IMR-90 (cell line): Measurements from ENCODE around the gene TTC28. TPM values are rescaled to one million over a fixed set of nuclear protein-coding genes. Genes with fewer than 3 reads are reported as not detected.

Experiments
- ATAC-seq: fragments of 200-7000 bp; cut with Tn5 transposase; 2 replicates; pipeline ENCODE4 v1.9.1; 2020; ENCODE audit warnings: low read depth, mild to moderate bottlenecking, moderate library complexity
- BruUV-seq: library from RNA; stranded (reverse); fragments of 400-500 nt; replicated peaks from 2 replicates; lab custom pipeline; 2021; lab: Mats Ljungman, UMichigan
- CTCF ChIA-PET: fragments of 300-600 bp; formaldehyde crosslinking; extraction: SDS; loops from one replicate; lab custom pipeline; 2021; ENCODE audit warnings: antibody characterized with exemption; lab: Yijun Ruan, JAX
- POLR2A ChIA-PET: fragments of 300-600 bp; sonication (Branson Sonifier 250); formaldehyde crosslinking; loops from one replicate; lab custom pipeline; 2022; ENCODE audit warnings: antibody characterized with exemption; ENCODE audit not compliant: unreplicated experiment; lab: Charles Lee
- DNase-seq: peaks from one replicate; pipeline ENCODE4 v3.0.0; 2013
- H2AFZ ChIP-seq: replicated peaks from 2 replicates; pipeline ENCODE3; 2013; ENCODE audit warnings: low read length, mild to moderate bottlenecking; ENCODE audit not compliant: poor library complexity
- H2AK5ac ChIP-seq: 2 replicates; pipeline ENCODE4 v1.6.1; 2013; ENCODE audit warnings: low read depth, low read length, inconsistent platforms
- H2AK9ac ChIP-seq: replicated peaks from 2 replicates; pipeline ENCODE3; 2013; ENCODE audit warnings: mild to moderate bottlenecking, low read depth, low read length, moderate library complexity; ENCODE audit not compliant: poor library complexity
- H2BK120ac ChIP-seq: 2 replicates; pipeline ENCODE4 v1.6.1; 2013; ENCODE audit warnings: low read depth, low read length, inconsistent platforms
- H2BK15ac ChIP-seq: 3 replicates; pipeline ENCODE4 v1.6.1; 2013; ENCODE audit warnings: low read depth, low read length, inconsistent platforms
- H2BK20ac ChIP-seq: 2 replicates; pipeline ENCODE4 v1.6.1; 2013; ENCODE audit warnings: low read depth, mild to moderate bottlenecking, inconsistent platforms, low read length, moderate library complexity
- H2BK5ac ChIP-seq: 2 replicates; pipeline ENCODE4 v1.6.1; 2013; ENCODE audit warnings: mild to moderate bottlenecking, low read depth, low read length, inconsistent platforms; ENCODE audit not compliant: poor library complexity, severe bottlenecking
- H3K14ac ChIP-seq: replicated peaks from 2 replicates; pipeline ENCODE4 v1.6.1; 2013; ENCODE audit warnings: low read depth, low read length, inconsistent platforms
- H3K18ac ChIP-seq: 2 replicates; pipeline ENCODE4 v1.6.1; 2013; ENCODE audit warnings: low read depth, low read length, control low read depth
- H3K23ac ChIP-seq: 2 replicates; pipeline ENCODE4 v1.6.1; 2013; ENCODE audit warnings: low read depth, low read length, inconsistent platforms
- H3K27ac ChIP-seq: 2 replicates; pipeline ENCODE4 v1.5.1; 2013; ENCODE audit warnings: mild to moderate bottlenecking, control low read depth, low read length; ENCODE audit not compliant: insufficient read depth
- H3K27me3 ChIP-seq: 2 replicates; pipeline ENCODE4 v1.6.1; 2013; ENCODE audit warnings: low read length; ENCODE audit not compliant: control insufficient read depth, insufficient read depth
- H3K36me3 ChIP-seq: 2 replicates; pipeline ENCODE4 v1.6.1; 2013; ENCODE audit warnings: low read length, mixed read lengths; ENCODE audit not compliant: control insufficient read depth, insufficient read depth
- H3K4ac ChIP-seq: 2 replicates; pipeline ENCODE4 v1.6.1; 2013; ENCODE audit warnings: low read depth, low read length, inconsistent platforms
- H3K4me1 ChIP-seq: 2 replicates; pipeline ENCODE4 v1.6.1; 2013; ENCODE audit warnings: low read length, mixed read lengths; ENCODE audit not compliant: control insufficient read depth, insufficient read depth
- H3K4me2 ChIP-seq: 2 replicates; pipeline ENCODE4 v1.6.1; 2013; ENCODE audit warnings: low read depth, mild to moderate bottlenecking, control low read depth, low read length, moderate library complexity
- H3K4me3 ChIP-seq: 2 replicates; pipeline ENCODE4 v1.5.1; 2013; ENCODE audit warnings: low read depth, mild to moderate bottlenecking, control low read depth, low read length, moderate library complexity; ENCODE audit not compliant: insufficient read depth
- H3K56ac ChIP-seq: 2 replicates; pipeline ENCODE4 v1.6.1; 2013; ENCODE audit warnings: low read length, inconsistent platforms; ENCODE audit not compliant: insufficient read depth; ENCODE audit errors: extremely low read depth
- H3K79me1 ChIP-seq, 2 experiments: 2 replicates each; pipeline ENCODE4 v1.6.1; 2013; ENCODE audit warnings: low read length in 2 of 2, inconsistent platforms in 1 of 2, low read depth in 1 of 2
- H3K9ac ChIP-seq: 2 replicates; pipeline ENCODE4 v1.6.1; 2013; ENCODE audit warnings: low read depth, low read length, control low read depth
- H3K9me1 ChIP-seq: 2 replicates; pipeline ENCODE4 v1.6.1; 2013; ENCODE audit warnings: low read length, inconsistent platforms; ENCODE audit not compliant: insufficient read depth
- H3K9me3 ChIP-seq: 2 replicates; pipeline ENCODE4 v1.6.1; 2013; ENCODE audit warnings: low read length; ENCODE audit not compliant: control insufficient read depth, insufficient read depth
- H4K20me1 ChIP-seq: 2 replicates; pipeline ENCODE4 v1.6.1; 2013; ENCODE audit warnings: low read length, inconsistent platforms; ENCODE audit not compliant: insufficient read depth
- H4K5ac ChIP-seq: 2 replicates; pipeline ENCODE4 v1.6.1; 2013; ENCODE audit warnings: mild to moderate bottlenecking, low read depth, low read length, control low read depth
- H4K8ac ChIP-seq, 2 experiments: 2 replicates each; pipeline ENCODE4 v1.6.1; 2013; ENCODE audit warnings: low read depth in 2 of 2, low read length in 2 of 2, control low read depth in 1 of 2, inconsistent platforms in 1 of 2
- H4K91ac ChIP-seq: 2 replicates; pipeline ENCODE4 v1.6.1; 2013; ENCODE audit warnings: low read depth, low read length, inconsistent platforms; ENCODE audit not compliant: insufficient read depth
- BHLHE40 ChIP-seq: fragments of 150-350 bp; IDR thresholded peaks from 2 replicates; pipeline ENCODE4 v1.6.1; 2016; ENCODE audit warnings: mild to moderate bottlenecking, low read depth, low read length
- CEBPB ChIP-seq: IDR thresholded peaks from 2 replicates; pipeline ENCODE4 v1.6.1; 2012; ENCODE audit warnings: low read depth, low read length, improper control_type of control experiment
- CHD1 ChIP-seq: IDR thresholded peaks from 2 replicates; pipeline ENCODE4 v1.6.1; 2012; ENCODE audit warnings: low read depth, low read length, improper control_type of control experiment
- FOS ChIP-seq: fragments of 150-350 bp; IDR thresholded peaks from 2 replicates; pipeline ENCODE4 v1.6.1; 2016; ENCODE audit warnings: low read depth, low read length
- MAFK ChIP-seq: IDR thresholded peaks from 2 replicates; pipeline ENCODE4 v1.6.1; 2012; ENCODE audit warnings: low read depth, low read length, improper control_type of control experiment
- MAZ ChIP-seq: IDR thresholded peaks from 2 replicates; pipeline ENCODE4 v1.6.1; 2012; ENCODE audit warnings: low read depth, mild to moderate bottlenecking, low read length, improper control_type of control experiment, moderate library complexity, borderline replicate concordance
- MXI1 ChIP-seq: IDR thresholded peaks from 2 replicates; pipeline ENCODE4 v1.6.1; 2012; ENCODE audit warnings: low read depth, mild to moderate bottlenecking, low read length, moderate library complexity, borderline replicate concordance
- NFE2L2 ChIP-seq: fragments of 150-350 bp; IDR thresholded peaks from 2 replicates; pipeline ENCODE4 v1.6.1; 2016; ENCODE audit warnings: low read depth, mild to moderate bottlenecking, low read length
- POLR2A ChIP-seq: IDR thresholded peaks from 2 replicates; pipeline ENCODE4 v1.6.1; 2012; ENCODE audit warnings: mild to moderate bottlenecking, low read depth, low read length
- RAD21 ChIP-seq: IDR thresholded peaks from 2 replicates; pipeline ENCODE4 v1.6.1; 2012; ENCODE audit warnings: low read length, improper control_type of control experiment
- RCOR1 ChIP-seq: IDR thresholded peaks from 2 replicates; pipeline ENCODE4 v1.6.1; 2012; ENCODE audit warnings: mild to moderate bottlenecking, low read length, improper control_type of control experiment; ENCODE audit not compliant: insufficient replicate concordance
- RFX5 ChIP-seq: IDR thresholded peaks from 2 replicates; pipeline ENCODE4 v1.8.0; 2012; ENCODE audit warnings: low read depth, mild to moderate bottlenecking, low read length, moderate library complexity
- SMC3 ChIP-seq: fragments of 150-350 bp; IDR thresholded peaks from 2 replicates; pipeline ENCODE4 v1.6.1; 2016; ENCODE audit warnings: low read depth, mild to moderate bottlenecking, antibody characterized with exemption, low read length, moderate library complexity
- WGBS, 2 experiments: methylation state at CpG; one replicate each; pipeline versions ENCODE4 v1.1.5 to v1.1.7; 2013; ENCODE audit warnings: missing lambda C conversion rate in 2 of 2; ENCODE audit not compliant: insufficient read length in 1 of 2; ENCODE audit errors: extremely low coverage in 2 of 2; 5-methylcytosine and 5-hydroxymethylcytosine counted together
- dilution Hi-C: fragments of 300-500 bp; cut with HindIII; formaldehyde crosslinking; loops from one replicate; pipeline ENCODE4 v1.14.3; 2018; ENCODE audit warnings: low sequenced_read_pairs; ENCODE audit not compliant: unreplicated experiment
- in situ Hi-C: fragments of 300-500 bp; cut with MboI; formaldehyde crosslinking; loops from 3 replicates; pipeline ENCODE4 v1.14.3; 2019; ENCODE audit warnings: low sequenced_read_pairs, inconsistent platforms, mixed read lengths
- intact Hi-C: fragments of 100-400 bp; cut with micrococcal nuclease; formaldehyde crosslinking; loops from 2 replicates; pipeline ENCODE4 v1.10.0; 2022
- polyA plus RNA-seq, 3 experiments: library from polyadenylated mRNA; depleted of rRNA; stranded (reverse); fragments of >200 nt; gene quantifications; 2 replicates each; pipeline ENCODE4 v1.2.3, GENCODE V29; 2012; ENCODE audit warnings: low replicate concordance in 1 of 3
- total RNA-seq: library from RNA; depleted of rRNA; stranded (reverse); fragments of >200 nt; gene quantifications from 2 replicates; pipeline ENCODE4 v1.2.3, GENCODE V29; 2012
- TF ChIP-seq, protein P1 (sequence below): conservative IDR thresholded peaks from 2 replicates; pipeline ENCODE4 v1.5.1; 2012; ENCODE audit warnings: mild to moderate bottlenecking, low read depth, low read length, improper control_type of control experiment
- TF ChIP-seq, protein P2 (sequence below): fragments of 150-350 bp; IDR thresholded peaks from 2 replicates; pipeline ENCODE4 v1.6.1; 2017; ENCODE audit warnings: mild to moderate bottlenecking, antibody characterized with exemption, low read length, low read depth
- TF ChIP-seq, protein P3 (sequence below): fragments of 150-350 bp; IDR thresholded peaks from 2 replicates; pipeline ENCODE4 v1.6.1; 2016; ENCODE audit warnings: low read depth, mild to moderate bottlenecking, low read length, moderate library complexity, borderline replicate concordance

Gene TTC28
- total and polyA plus RNA-seq, 2 of the 4 experiments (the other 2 are of a cell fraction), result 5.6 to 13.3 TPM

DNA sequence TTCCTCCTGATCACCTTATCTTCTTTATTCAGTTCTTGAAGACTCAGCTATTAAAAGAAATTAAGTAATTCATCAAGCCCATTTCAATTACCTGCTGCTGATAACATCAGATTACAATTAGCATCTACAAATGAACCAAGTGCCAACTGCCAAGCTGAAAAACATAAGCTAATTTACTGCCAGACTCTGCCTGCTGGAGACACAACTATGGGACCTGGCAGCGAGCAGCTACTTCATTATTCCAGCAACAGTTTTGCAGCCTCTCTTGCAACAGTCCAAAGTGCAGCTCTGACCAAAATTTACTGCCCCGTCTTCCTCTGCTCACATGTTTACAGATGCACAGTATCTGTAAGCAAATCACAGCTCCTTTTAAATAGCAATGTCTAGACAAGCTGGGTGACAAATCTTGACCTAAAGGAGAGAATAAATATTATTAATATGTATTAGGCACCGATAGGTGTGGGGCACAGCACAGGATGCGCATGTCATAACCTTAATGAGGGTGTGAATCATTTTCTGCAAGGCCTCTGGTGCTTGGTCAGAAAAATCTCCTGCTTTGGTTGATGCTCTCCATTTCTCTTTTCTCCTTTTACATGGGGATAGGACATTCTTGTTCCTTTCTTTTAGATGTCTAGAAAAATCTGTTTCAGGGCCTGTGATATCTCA lies 528.4 kb downstream of the TTC28 start:
- H3K56ac ChIP-seq, result no peak overlapping the region
- DNase-seq, result no peak
- H3K79me1 ChIP-seq, result 0 out of 4 replicates have a peak, but pooled peaks cover 0 to 6% of the 10 kb centered on the region in 2 experiments
- no peak overlapping the region for H2BK15ac ChIP-seq
- no peak overlapping the region for H3K4me2 ChIP-seq
- H3K14ac ChIP-seq, result no peak overlapping the region
- H4K5ac ChIP-seq, result no peak overlapping the region
- no peak overlapping the region for H3K9ac ChIP-seq
- WGBS, 2 experiments, result 50% methylated on average over 1 of the region's 4 CpGs; no CpG with 5 or more reads in 1 of the 2 experiments
- ChIA-PET POLR2A (no interaction called here), CTCF (no interaction called here)
- no peak overlapping the region for H2BK20ac ChIP-seq
- H3K4ac ChIP-seq, result no peak overlapping the region
- no peak overlapping the region for H3K18ac ChIP-seq
- intact Hi-C loops, result no loop called here
- dilution Hi-C loops, result no loop called here
- H3K9me1 ChIP-seq, result no peaks in the 10 kb centered on the region; the same call in 1 of the 2 replicates
- H3K27me3 ChIP-seq, result no peaks in the 10 kb centered on the region
- no peak for ATAC-seq
- H3K36me3 ChIP-seq, result 0 out of 2 replicates have a peak, but pooled peaks cover 2% of the 10 kb centered on the region
- no peaks in the 10 kb centered on the region for H3K9me3 ChIP-seq
- no peak overlapping the region for H2AK9ac ChIP-seq
- no peak overlapping the region for H4K8ac ChIP-seq
- no peak overlapping the region for H2BK5ac ChIP-seq
- H3K27ac ChIP-seq, result no peak overlapping the region
- no peak overlapping the region for H3K4me3 ChIP-seq
- H4K20me1 ChIP-seq, result no peaks in the 10 kb centered on the region; the same call in 1 of the 2 replicates
- no peak overlapping the region for H3K23ac ChIP-seq
- H2BK120ac ChIP-seq, result no peak overlapping the region
- 0 out of 2 replicates have a peak, but pooled peaks cover 5% of the 10 kb centered on the region for H3K4me1 ChIP-seq
- in situ Hi-C loops, result no loop called here
- TF ChIP-seq NFE2L2 (no peak), FOS (no peak), CEBPB (no peak), CHD1 (no peak), SMC3 (no peak), RCOR1 (no peak), POLR2A (no peak), RAD21 (no peak), BHLHE40 (no peak), MXI1 (no peak), RFX5 (no peak), MAZ (no peak), MAFK (no peak)
- TF ChIP-seq, protein P1, sequence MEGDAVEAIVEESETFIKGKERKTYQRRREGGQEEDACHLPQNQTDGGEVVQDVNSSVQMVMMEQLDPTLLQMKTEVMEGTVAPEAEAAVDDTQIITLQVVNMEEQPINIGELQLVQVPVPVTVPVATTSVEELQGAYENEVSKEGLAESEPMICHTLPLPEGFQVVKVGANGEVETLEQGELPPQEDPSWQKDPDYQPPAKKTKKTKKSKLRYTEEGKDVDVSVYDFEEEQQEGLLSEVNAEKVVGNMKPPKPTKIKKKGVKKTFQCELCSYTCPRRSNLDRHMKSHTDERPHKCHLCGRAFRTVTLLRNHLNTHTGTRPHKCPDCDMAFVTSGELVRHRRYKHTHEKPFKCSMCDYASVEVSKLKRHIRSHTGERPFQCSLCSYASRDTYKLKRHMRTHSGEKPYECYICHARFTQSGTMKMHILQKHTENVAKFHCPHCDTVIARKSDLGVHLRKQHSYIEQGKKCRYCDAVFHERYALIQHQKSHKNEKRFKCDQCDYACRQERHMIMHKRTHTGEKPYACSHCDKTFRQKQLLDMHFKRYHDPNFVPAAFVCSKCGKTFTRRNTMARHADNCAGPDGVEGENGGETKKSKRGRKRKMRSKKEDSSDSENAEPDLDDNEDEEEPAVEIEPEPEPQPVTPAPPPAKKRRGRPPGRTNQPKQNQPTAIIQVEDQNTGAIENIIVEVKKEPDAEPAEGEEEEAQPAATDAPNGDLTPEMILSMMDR, result no peak
- TF ChIP-seq, protein P2, sequence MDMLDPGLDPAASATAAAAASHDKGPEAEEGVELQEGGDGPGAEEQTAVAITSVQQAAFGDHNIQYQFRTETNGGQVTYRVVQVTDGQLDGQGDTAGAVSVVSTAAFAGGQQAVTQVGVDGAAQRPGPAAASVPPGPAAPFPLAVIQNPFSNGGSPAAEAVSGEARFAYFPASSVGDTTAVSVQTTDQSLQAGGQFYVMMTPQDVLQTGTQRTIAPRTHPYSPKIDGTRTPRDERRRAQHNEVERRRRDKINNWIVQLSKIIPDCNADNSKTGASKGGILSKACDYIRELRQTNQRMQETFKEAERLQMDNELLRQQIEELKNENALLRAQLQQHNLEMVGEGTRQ, result no peak
- TF ChIP-seq, protein P3, sequence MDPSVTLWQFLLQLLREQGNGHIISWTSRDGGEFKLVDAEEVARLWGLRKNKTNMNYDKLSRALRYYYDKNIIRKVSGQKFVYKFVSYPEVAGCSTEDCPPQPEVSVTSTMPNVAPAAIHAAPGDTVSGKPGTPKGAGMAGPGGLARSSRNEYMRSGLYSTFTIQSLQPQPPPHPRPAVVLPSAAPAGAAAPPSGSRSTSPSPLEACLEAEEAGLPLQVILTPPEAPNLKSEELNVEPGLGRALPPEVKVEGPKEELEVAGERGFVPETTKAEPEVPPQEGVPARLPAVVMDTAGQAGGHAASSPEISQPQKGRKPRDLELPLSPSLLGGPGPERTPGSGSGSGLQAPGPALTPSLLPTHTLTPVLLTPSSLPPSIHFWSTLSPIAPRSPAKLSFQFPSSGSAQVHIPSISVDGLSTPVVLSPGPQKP, result no peak
- no peak overlapping the region for H2AFZ ChIP-seq
- no TSS peak for BruUV-seq
- no peak overlapping the region for H4K91ac ChIP-seq
- H2AK5ac ChIP-seq, result no peak overlapping the region
